WTC11 (cell line): ENCODE data around the gene UNC50. TPM values are rescaled to one million over a fixed set of nuclear protein-coding genes. Genes with fewer than 3 reads are reported as not detected.

ENCODE experiments used
- ATAC-seq: fragments of 200-7000 bp; cut with Tn5 transposase; 2 replicates; pipeline ENCODE4 v1.10.0; 2021; ENCODE audit warnings: mild to moderate bottlenecking, moderate library complexity
- CTCF ChIA-PET: fragments of 300-600 bp; sonication (Branson Sonifier 250); formaldehyde crosslinking; loops from one replicate; lab custom pipeline; 2021; ENCODE audit warnings: antibody characterized with exemption; lab: Charles Lee
- POLR2A ChIA-PET: fragments of 350-600 bp; sonication (Branson Sonifier 250); formaldehyde crosslinking; loops from one replicate; lab custom pipeline; 2021; ENCODE audit warnings: antibody characterized with exemption; lab: Charles Lee
- DNase-seq: peaks from one replicate; pipeline ENCODE4 v3.0.0; 2021; ENCODE audit warnings: low spot score
- H3K27ac Mint-ChIP-seq: 2 replicates; pipeline ENCODE4 v1.8.0; 2021; ENCODE audit warnings: mixed read lengths
- H3K27me3 Mint-ChIP-seq: 2 replicates; pipeline ENCODE4 v1.8.0; 2021; ENCODE audit warnings: low read depth, mild to moderate bottlenecking, moderate library complexity, mixed read lengths
- H3K36me3 Mint-ChIP-seq: 2 replicates; pipeline ENCODE4 v1.8.0; 2021; ENCODE audit warnings: mixed read lengths
- H3K4me1 Mint-ChIP-seq: 2 replicates; pipeline ENCODE4 v1.8.0; 2022; ENCODE audit warnings: mixed read lengths
- H3K4me3 Mint-ChIP-seq: 2 replicates; pipeline ENCODE4 v1.8.0; 2021; ENCODE audit warnings: mild to moderate bottlenecking, moderate library complexity, mixed read lengths
- H3K9me3 Mint-ChIP-seq: 2 replicates; pipeline ENCODE4 v1.8.0; 2021; ENCODE audit warnings: mixed read lengths
- AFF4 ChIP-seq: sonication (generic); formaldehyde crosslinking; IDR thresholded peaks from 2 replicates; pipeline ENCODE4 v1.8.1; 2023; ENCODE audit warnings: mild to moderate bottlenecking, missing genetic modification reagents, borderline replicate concordance
- ARID4B ChIP-seq: sonication (generic); formaldehyde crosslinking; IDR thresholded peaks from 2 replicates; pipeline ENCODE4 v1.8.0; 2023; ENCODE audit warnings: missing genetic modification reagents, mild to moderate bottlenecking, borderline replicate concordance
- ATF6 ChIP-seq: sonication (generic); formaldehyde crosslinking; IDR thresholded peaks from 2 replicates; pipeline ENCODE4 v1.8.1; 2023; ENCODE audit warnings: mild to moderate bottlenecking, missing genetic modification reagents
- CREM ChIP-seq: sonication (generic); formaldehyde crosslinking; IDR thresholded peaks from 2 replicates; pipeline ENCODE4 v1.8.1; 2022; ENCODE audit warnings: mild to moderate bottlenecking, missing genetic modification reagents, moderate library complexity
- CTCF ChIP-seq: fragments of 200-600 bp; IDR thresholded peaks from 2 replicates; pipeline ENCODE4 v1.8.0; 2022; ENCODE audit warnings: antibody characterized with exemption
- E2F1 ChIP-seq: sonication (generic); formaldehyde crosslinking; IDR thresholded peaks from 2 replicates; pipeline ENCODE4 v1.8.0; 2022; ENCODE audit warnings: mild to moderate bottlenecking, missing genetic modification reagents
- EMX1 ChIP-seq: fragments of 250-450 bp; sonication (Bioruptor Pico); IDR thresholded peaks from 2 replicates; pipeline ENCODE4 v1.8.0; 2021; ENCODE audit warnings: mild to moderate bottlenecking
- ETV6 ChIP-seq: sonication (generic); formaldehyde crosslinking; IDR thresholded peaks from 2 replicates; pipeline ENCODE4 v1.8.1; 2022; ENCODE audit warnings: mild to moderate bottlenecking, missing genetic modification reagents
- HMGXB4 ChIP-seq: sonication (generic); formaldehyde crosslinking; IDR thresholded peaks from 2 replicates; pipeline ENCODE4 v1.8.1; 2023; ENCODE audit warnings: mild to moderate bottlenecking, moderate library complexity, missing genetic modification reagents
- KAT7 ChIP-seq: sonication (generic); formaldehyde crosslinking; IDR thresholded peaks from 2 replicates; pipeline ENCODE4 v1.8.1; 2023; ENCODE audit warnings: missing genetic modification reagents, mild to moderate bottlenecking, borderline replicate concordance
- MAX ChIP-seq: sonication (generic); formaldehyde crosslinking; IDR thresholded peaks from 2 replicates; pipeline ENCODE4 v1.8.0; 2022; ENCODE audit warnings: mild to moderate bottlenecking, missing genetic modification reagents
- ZNF121 ChIP-seq: sonication (generic); formaldehyde crosslinking; IDR thresholded peaks from 2 replicates; pipeline ENCODE4 v1.8.0; 2023; ENCODE audit warnings: missing genetic modification reagents
- ZNF263 ChIP-seq: sonication (generic); formaldehyde crosslinking; IDR thresholded peaks from 2 replicates; pipeline ENCODE4 v1.8.1; 2022; ENCODE audit warnings: low read depth, mild to moderate bottlenecking, moderate library complexity, missing genetic modification reagents
- ZNF396 ChIP-seq: fragments of 250-450 bp; sonication (Bioruptor Pico); IDR thresholded peaks from 2 replicates; pipeline ENCODE4 v1.8.0; 2021; ENCODE audit warnings: mild to moderate bottlenecking, moderate library complexity, borderline replicate concordance
- ZNF671 ChIP-seq: fragments of 250-450 bp; sonication (Bioruptor Pico); IDR thresholded peaks from 2 replicates; pipeline ENCODE4 v1.8.0; 2021; ENCODE audit warnings: mild to moderate bottlenecking
- total RNA-seq: library from RNA; stranded (reverse); gene quantifications from 3 replicates; pipeline ENCODE4 v1.2.3, GENCODE V29; 2021

Gene UNC50
- total RNA-seq, 1 experiment from 2014 or later, result 26.7 TPM

GRCh38 chr2:98614024-98614739 is 5.8 kb downstream of the UNC50 start:
- Mint-ChIP-seq H3K9me3 (no peaks in the 10 kb centered on the region), H3K27ac (no peak overlapping the region), H3K4me1 (peaks cover 8% of the 10 kb centered on the region), H3K27me3 (no peaks in the 10 kb centered on the region), H3K36me3 (peaks cover 60% of the 10 kb centered on the region)
- POLR2A ChIA-PET, result no interaction called here
- no peak for DNase-seq
- TF ChIP-seq ZNF121 (CRISPR knock-in tag), result no peak
- no peak for TF ChIP-seq ZNF671 (CRISPR knock-in tag)
- TF ChIP-seq ARID4B (CRISPR knock-in tag), result no peak
- TF ChIP-seq CREM (CRISPR knock-in tag), result no peak
- TF ChIP-seq KAT7 (CRISPR knock-in tag), result no peak
- TF ChIP-seq ZNF263, result no peak
- no peak for TF ChIP-seq MAX
- TF ChIP-seq AFF4 (CRISPR knock-in tag), result no peak
- TF ChIP-seq HMGXB4 (CRISPR knock-in tag), result no peak
- TF ChIP-seq ZNF396 (CRISPR knock-in tag), result no peak
- TF ChIP-seq, all 79 proteins: peak for 0
- ATAC-seq, result no peak
- CTCF ChIA-PET, result interaction anchor here (0.5 to 1.3 kb wide), 2 partner anchors 20 to 308 kb away, joined by 4 read pairs; no protein-coding TSS in a partner anchor
- no peak overlapping the region for H3K4me3 Mint-ChIP-seq

GRCh38 chr2:98615481-98615880 is 7.1 kb downstream of the UNC50 start:
- Mint-ChIP-seq H3K27ac (no peak overlapping the region), H3K9me3 (no peaks in the 10 kb centered on the region), H3K36me3 (peaks cover 54% of the 10 kb centered on the region), H3K4me3 (no peak overlapping the region), H3K27me3 (no peaks in the 10 kb centered on the region), H3K4me1 (no peaks in the 10 kb centered on the region)
- ChIA-PET POLR2A (no interaction called here), CTCF (interaction anchor here (1.3 kb wide), 1 partner anchor 19 kb away, joined by 4 read pairs; no protein-coding TSS in a partner anchor)
- ATAC-seq, result peak; percentile 53
- peak; percentile 15 for DNase-seq
- no peak for TF ChIP-seq ATF6 (CRISPR knock-in tag)
- TF ChIP-seq EMX1, result no peak
- TF ChIP-seq CTCF, result no peak
- TF ChIP-seq HMGXB4 (CRISPR knock-in tag), result no peak
- no peak for TF ChIP-seq ETV6 (CRISPR knock-in tag)
- no peak for TF ChIP-seq E2F1
